MM.1S (cell line): ENCODE data around the gene SF3A2.

Experiments used
- CTCF ChIP-seq: fragments of 300-600 bp; sonication (generic); IDR thresholded peaks from 2 replicates; pipeline ENCODE4 v1.5.1; 2016; ENCODE audit warnings: antibody characterized with exemption, low read length, mixed read lengths
- EZH2 ChIP-seq: fragments of 300-600 bp; sonication (generic); optimal IDR thresholded peaks from 2 replicates; pipeline ENCODE3; 2017; ENCODE audit warnings: low read depth, mild to moderate bottlenecking, antibody characterized with exemption, low read length, mixed read lengths

DNA sequence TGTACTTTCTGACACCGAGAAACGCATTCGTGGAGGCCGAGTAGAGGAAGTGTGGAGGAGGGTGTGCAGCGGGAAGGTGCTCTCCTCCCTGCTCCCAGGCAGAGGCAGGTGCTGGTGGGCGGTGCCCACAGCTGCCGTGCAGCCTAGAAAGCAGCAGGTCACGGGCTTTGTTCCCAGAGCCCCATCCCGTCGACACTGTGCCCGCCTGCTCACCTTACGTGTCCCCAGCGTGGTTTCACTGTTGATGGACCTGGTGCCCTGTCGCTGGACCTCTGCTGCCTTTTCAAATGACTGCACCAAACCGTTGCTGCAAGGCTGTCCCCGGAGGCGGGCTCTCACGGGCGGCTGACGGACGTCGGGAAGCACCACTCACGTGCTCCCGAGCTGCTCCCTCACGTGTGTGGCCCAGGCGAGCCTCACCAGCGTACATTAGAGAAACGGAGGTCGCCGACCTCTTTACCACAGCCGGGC lies 21.3 kb upstream of the SF3A2 start:
- no peak for TF ChIP-seq EZH2
- TF ChIP-seq CTCF, result no peak
